GM13976 (cell line): ENCODE measurements around the gene SIRT1.

Experiments used
- DNase-seq: peaks from one replicate; pipeline ENCODE4 v3.0.0; 2012; ENCODE audit warnings: low spot score
- in situ Hi-C: fragments of 300-500 bp; cut with MboI; formaldehyde crosslinking; loops from one replicate; pipeline ENCODE4 v1.12.0; 2022; ENCODE audit warnings: low sequenced_read_pairs, mixed read lengths, inconsistent platforms; ENCODE audit not compliant: unreplicated experiment
- TF ChIP-seq, protein P1 (sequence below): IDR thresholded peaks from 2 replicates; pipeline ENCODE4 v1.5.1; 2012; ENCODE audit warnings: borderline replicate concordance, mild to moderate bottlenecking; ENCODE audit not compliant: insufficient read depth; ENCODE audit errors: extremely low read depth, missing control alignments, control extremely low read depth

Gene SIRT1

DNA sequence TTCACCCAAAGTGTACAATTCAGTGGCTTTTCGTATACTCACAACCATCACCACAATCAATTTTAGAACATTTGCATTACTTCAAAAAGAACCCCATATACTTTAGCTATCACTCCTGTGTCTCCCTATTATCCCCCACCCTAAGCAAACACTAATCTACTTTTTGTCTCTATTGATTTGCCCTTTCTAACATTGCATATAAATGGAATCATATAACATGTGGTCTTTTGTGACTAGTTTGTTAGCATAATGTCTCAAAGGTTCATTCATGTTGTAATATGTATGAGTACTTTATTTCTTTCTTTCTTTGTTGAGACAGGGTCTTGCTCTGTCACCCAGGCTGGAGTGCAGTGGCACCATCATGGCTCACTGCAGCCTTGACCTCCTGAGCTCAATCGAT lies 25.5 kb upstream of the SIRT1 start:
- TF ChIP-seq, protein P1, sequence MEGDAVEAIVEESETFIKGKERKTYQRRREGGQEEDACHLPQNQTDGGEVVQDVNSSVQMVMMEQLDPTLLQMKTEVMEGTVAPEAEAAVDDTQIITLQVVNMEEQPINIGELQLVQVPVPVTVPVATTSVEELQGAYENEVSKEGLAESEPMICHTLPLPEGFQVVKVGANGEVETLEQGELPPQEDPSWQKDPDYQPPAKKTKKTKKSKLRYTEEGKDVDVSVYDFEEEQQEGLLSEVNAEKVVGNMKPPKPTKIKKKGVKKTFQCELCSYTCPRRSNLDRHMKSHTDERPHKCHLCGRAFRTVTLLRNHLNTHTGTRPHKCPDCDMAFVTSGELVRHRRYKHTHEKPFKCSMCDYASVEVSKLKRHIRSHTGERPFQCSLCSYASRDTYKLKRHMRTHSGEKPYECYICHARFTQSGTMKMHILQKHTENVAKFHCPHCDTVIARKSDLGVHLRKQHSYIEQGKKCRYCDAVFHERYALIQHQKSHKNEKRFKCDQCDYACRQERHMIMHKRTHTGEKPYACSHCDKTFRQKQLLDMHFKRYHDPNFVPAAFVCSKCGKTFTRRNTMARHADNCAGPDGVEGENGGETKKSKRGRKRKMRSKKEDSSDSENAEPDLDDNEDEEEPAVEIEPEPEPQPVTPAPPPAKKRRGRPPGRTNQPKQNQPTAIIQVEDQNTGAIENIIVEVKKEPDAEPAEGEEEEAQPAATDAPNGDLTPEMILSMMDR = no peak
- in situ Hi-C loops = loop anchor here (25.0 kb wide), 1 partner anchor 453 kb away; no protein-coding TSS in a partner anchor
- DNase-seq = no peak

DNA sequence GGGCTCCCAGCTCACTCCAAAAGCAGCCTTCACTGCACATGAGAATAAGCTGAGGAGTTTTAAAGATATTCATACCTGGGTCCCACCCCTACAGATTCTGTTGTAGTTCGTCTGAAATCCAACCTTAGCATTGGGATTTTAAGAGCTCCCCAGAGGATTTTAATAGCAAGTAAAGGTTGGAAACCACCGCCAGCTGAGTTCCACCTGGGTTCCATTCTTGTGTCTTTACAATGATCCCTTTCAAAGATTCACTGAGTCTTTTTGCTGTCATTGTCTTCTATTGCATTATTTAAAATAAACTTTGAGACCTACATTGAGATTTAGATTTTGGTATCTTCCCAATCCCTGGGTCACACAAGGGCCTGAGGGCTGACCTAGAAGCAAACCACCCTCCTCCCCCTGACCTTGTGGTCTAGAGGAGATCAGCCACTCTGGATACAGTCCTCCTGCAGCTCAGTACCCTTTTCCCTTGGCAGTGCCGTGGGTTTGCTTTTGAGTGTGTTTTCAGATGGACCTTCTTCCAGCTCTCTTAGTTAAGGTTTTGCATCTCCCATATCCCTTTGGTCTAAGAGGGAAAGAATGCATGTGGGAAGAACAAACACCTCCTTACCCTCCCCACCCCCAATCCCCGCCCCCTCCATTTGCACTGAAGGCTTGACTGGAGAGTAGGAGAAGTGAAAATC lies 22.6 kb upstream of the SIRT1 start:
- DNase-seq = no peak
- TF ChIP-seq, protein P1 = no peak
- in situ Hi-C loops = loop anchor here (25.0 kb wide), 1 partner anchor 450 kb away; no protein-coding TSS in a partner anchor

GRCh38 chr10:67863094-67863493 lies 21.4 kb upstream of the SIRT1 start:
- TF ChIP-seq, protein P1 = no peak
- in situ Hi-C loops = loop anchor here (25.0 kb wide), 1 partner anchor 449 kb away; no protein-coding TSS in a partner anchor
- DNase-seq = no peak

DNA sequence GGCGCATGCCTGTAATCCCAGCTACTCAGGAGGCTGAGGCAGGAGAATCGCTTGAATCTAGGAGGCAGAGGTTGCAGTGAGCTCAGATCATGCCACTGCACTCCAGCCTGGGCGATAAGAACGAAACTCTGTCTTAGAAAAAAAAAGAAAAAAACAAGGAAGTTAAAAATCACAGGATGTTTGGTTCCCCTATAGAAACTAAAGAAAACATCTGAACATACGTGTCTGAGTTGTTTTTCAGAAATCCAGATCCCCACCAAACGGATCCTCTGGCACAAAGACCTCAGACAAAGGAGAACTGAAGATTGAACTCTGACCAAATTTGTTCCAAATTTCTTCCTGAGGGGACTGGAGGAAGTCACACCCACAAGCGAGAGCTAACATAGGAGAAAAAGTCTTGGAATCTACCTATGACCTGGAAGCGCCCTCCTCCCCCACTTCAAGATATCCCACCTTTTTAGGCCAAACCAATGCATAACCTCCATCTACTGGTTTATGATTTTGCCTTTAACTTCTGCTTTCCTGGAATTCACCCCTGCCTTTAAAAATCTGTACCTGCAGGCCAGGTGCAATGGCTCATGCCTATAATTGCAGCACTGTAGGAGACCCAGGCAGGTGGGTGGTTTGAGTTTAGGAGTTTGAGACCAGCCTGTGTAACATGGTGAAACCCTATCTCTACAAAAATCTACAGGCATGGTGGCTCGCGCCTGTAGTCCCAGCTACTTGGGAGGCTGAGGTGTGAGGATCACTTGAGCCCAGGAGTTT lies 19.7 kb upstream of the SIRT1 start:
- TF ChIP-seq, protein P1 = no peak
- no peak for DNase-seq
- in situ Hi-C loops = loop anchor here (25.0 kb wide), 1 partner anchor 448 kb away; no protein-coding TSS in a partner anchor

DNA sequence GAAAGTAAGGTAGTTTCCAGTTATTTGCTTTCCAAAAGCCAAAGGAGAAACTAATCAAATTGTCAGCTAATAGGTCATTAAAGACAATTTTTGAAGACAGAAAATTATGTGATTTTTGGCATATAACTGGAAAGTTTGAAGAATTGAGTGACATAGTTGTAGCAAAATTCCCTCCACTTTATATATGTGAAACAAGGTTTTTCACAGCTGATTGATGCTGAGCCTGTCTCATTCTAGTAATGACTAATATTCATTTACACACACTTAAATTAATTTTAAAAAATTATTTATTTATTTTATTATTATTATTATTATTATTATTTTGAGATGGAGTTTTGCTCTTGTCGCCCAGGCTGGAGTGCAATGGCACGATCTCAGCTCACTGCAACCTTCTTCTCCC lies 16.3 kb upstream of the SIRT1 start:
- in situ Hi-C loops = loop anchor here (25.0 kb wide), 1 partner anchor 444 kb away; no protein-coding TSS in a partner anchor
- TF ChIP-seq, protein P1 = no peak
- DNase-seq = no peak

GRCh38 chr10:67869996-67870395 lies 14.5 kb upstream of the SIRT1 start:
- in situ Hi-C loops = loop anchor here (25.0 kb wide), 1 partner anchor 442 kb away; no protein-coding TSS in a partner anchor
- DNase-seq = no peak
- TF ChIP-seq, protein P1 = no peak
